Panc1 (cell line): ENCODE measurements around the gene ATG10. TPM values are rescaled to one million over a fixed set of nuclear protein-coding genes. Genes with fewer than 3 reads are reported as not detected.

Source experiments
- ATAC-seq: fragments of 200-7000 bp; cut with Tn5 transposase; 2 replicates; pipeline ENCODE4 v1.9.1; 2020; ENCODE audit warnings: mild to moderate bottlenecking, moderate library complexity
- Bru-seq: library from RNA; stranded (reverse); fragments of 400-500 nt; gene quantifications from one replicate; lab custom pipeline; 2021; lab: Mats Ljungman, UMichigan
- BruChase-seq, 2 experiments: library from RNA; stranded (reverse); fragments of 400-500 nt; gene quantifications; one replicate each; lab custom pipeline; 2021; lab: Mats Ljungman, UMichigan
- BruUV-seq: library from RNA; stranded (reverse); fragments of 400-500 nt; replicated peaks from 2 replicates; lab custom pipeline; 2021; lab: Mats Ljungman, UMichigan
- CTCF ChIA-PET: fragments of 300-600 bp; sonication (Branson Sonifier 250); formaldehyde crosslinking; loops from one replicate; lab custom pipeline; 2022; ENCODE audit warnings: antibody characterized with exemption; lab: Charles Lee
- POLR2A ChIA-PET: fragments of 300-600 bp; sonication (Branson Sonifier 250); formaldehyde crosslinking; loops from one replicate; lab custom pipeline; 2022; ENCODE audit warnings: antibody characterized with exemption; lab: Charles Lee
- DNase-seq: peaks from one replicate; pipeline ENCODE4 v3.0.0-alpha.2; 2010; ENCODE audit warnings: low read depth, low spot score
- H3K27ac ChIP-seq: 2 replicates; pipeline ENCODE4 v1.5.1; 2011; ENCODE audit warnings: mild to moderate bottlenecking, low read length, inconsistent platforms
- H3K27me3 ChIP-seq: fragments of 200-500 bp; sonication (Bioruptor generic); 2 replicates; pipeline ENCODE4 v1.6.0; 2014; ENCODE audit warnings: low read length, inconsistent platforms; ENCODE audit not compliant: control insufficient read depth, insufficient read depth
- H3K36me3 ChIP-seq: fragments of 200-500 bp; sonication (Bioruptor generic); 2 replicates; pipeline ENCODE4 v1.5.1; 2014; ENCODE audit warnings: inconsistent platforms, mild to moderate bottlenecking, low read length, moderate library complexity; ENCODE audit not compliant: control insufficient read depth, insufficient read depth
- H3K4me1 ChIP-seq: 2 replicates; pipeline ENCODE4 v1.5.1; 2011; ENCODE audit warnings: inconsistent platforms, mild to moderate bottlenecking, low read length, moderate library complexity; ENCODE audit not compliant: control insufficient read depth, insufficient read depth
- H3K4me3 ChIP-seq, 2 experiments: 2 replicates each; pipeline ENCODE4 v1.5.1; 2011 to 2012; ENCODE audit warnings: low read depth in 2 of 2, low read length in 2 of 2, mild to moderate bottlenecking in 2 of 2, inconsistent platforms in 1 of 2, moderate library complexity in 1 of 2
- H3K9me3 ChIP-seq: fragments of 200-500 bp; sonication (Bioruptor generic); 2 replicates; pipeline ENCODE4 v1.5.1; 2014; ENCODE audit warnings: low read depth, mild to moderate bottlenecking, inconsistent platforms, low read length, moderate library complexity; ENCODE audit not compliant: control insufficient read depth, insufficient read depth
- CTCF ChIP-seq: fragments of 450-650 bp; IDR thresholded peaks from 2 replicates; pipeline ENCODE4 v1.5.1; 2017; ENCODE audit warnings: mild to moderate bottlenecking
- POLR2AphosphoS5 ChIP-seq: IDR thresholded peaks from 2 replicates; pipeline ENCODE4 v1.6.1; 2012; ENCODE audit warnings: mild to moderate bottlenecking, low read depth, low read length, moderate library complexity
- SIN3A ChIP-seq: IDR thresholded peaks from 2 replicates; pipeline ENCODE4 v1.6.1; 2012; ENCODE audit warnings: low read depth, mild to moderate bottlenecking, low read length, moderate library complexity, borderline replicate concordance; ENCODE audit not compliant: insufficient read depth
- TCF7L2 ChIP-seq: IDR thresholded peaks from 2 replicates; pipeline ENCODE4 v1.6.1; 2011; ENCODE audit warnings: mild to moderate bottlenecking, low read depth, low read length, inconsistent platforms
- in situ Hi-C: cut with HindIII; loops from 2 replicates; pipeline ENCODE4 v1.10.0; 2016; ENCODE audit warnings: low sequenced_read_pairs, low pct_unique_long_range_greater_than_20kb
- intact Hi-C: fragments of 100-400 bp; cut with micrococcal nuclease; formaldehyde crosslinking; loops from one replicate; pipeline ENCODE4 v1.10.0; 2022; ENCODE audit not compliant: unreplicated experiment
- long read RNA-seq: library from polyadenylated mRNA; unstranded; transcript quantifications from one replicate; pipeline ENCODE4 v2.0.0, GENCODE V29; 2021; ENCODE audit not compliant: unreplicated experiment
- polyA plus RNA-seq: library from polyadenylated mRNA; unstranded; fragments of >200 nt; gene quantifications from one replicate; pipeline ENCODE4 v1.2.1, GENCODE V29; 2012; ENCODE audit warnings: missing spikeins; ENCODE audit not compliant: insufficient read length
- total RNA-seq: library from RNA; stranded (reverse); gene quantifications from one replicate; pipeline ENCODE4 v1.2.1, GENCODE V29; 2021; ENCODE audit not compliant: unreplicated experiment
- TF ChIP-seq, protein P1 (sequence below), 2 experiments: IDR thresholded peaks; 2 replicates each; pipeline ENCODE4 v1.6.1; 2011 to 2012; ENCODE audit warnings: low read depth in 2 of 2, control low read depth in 1 of 2, low read length in 1 of 2, mild to moderate bottlenecking in 1 of 2, moderate library complexity in 1 of 2; ENCODE audit not compliant: insufficient read depth in 1 of 2

The ATG10 gene
- 14.0 TPM for total RNA-seq
- polyA plus RNA-seq, result 15.6 TPM
- Bru-seq, nascent RNA, result percentile 76 among the genes with signal in this experiment
- percentile 64 among the genes with signal in this experiment for BruChase-seq, experiment 1, labeled RNA remaining after a 2-hour chase
- percentile 58 among the genes with signal in this experiment for BruChase-seq, experiment 2, labeled RNA remaining after a 6-hour chase
- long read RNA-seq, transcript ATG10-201 (8 exons, 3,033 nt), result major isoform, 15 of 42 reads
- long read RNA-seq, partial matches to known transcripts, result 2 of 42 reads
- long read RNA-seq, other reads (novel, unspliced or antisense), result 21 of 42 reads

DNA sequence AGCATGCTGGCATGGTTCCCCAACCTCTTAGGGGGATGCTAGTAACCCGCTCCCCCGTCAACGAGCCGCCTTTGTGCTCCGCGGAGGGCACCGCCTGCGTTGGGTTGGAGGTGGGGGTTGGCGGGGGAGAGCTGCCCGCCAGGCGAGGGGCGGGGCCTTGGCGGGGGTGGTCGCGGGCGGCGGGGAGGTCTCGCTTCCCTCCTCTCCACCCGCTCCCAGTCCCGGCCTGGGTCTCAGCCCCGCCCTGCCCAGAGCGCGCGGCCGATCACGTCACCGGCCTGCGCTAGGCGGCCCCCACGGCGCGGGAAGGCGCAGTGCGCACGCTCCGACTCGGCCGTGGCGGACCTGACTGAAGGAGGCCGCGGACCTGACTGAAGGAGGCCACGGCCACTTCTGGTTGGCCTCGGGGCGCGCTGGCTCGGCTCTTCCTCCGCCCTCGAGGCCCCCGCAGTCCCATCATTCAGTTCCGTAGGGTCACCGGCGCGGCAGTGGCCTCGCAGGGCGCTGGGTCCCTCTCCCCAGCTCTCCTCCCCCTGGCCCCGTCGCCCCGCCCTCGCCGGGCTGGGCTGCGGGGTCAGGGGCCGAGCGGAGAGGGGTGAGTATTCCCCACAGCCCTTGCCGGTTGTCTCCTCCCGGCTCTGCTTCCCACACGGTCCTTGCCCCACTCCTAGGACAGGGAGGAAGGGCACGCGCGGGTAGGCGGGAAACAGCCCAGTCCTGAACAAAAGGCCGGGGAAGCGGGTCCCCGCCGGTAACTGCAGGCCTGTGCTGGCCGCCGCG, at the start of gene ATG10:
ATG10 (plus strand) TSS at position 312 of the 780 bp plus-strand sequence. CDS start 15,548 bp downstream, outside the sequence.
- CTCF ChIA-PET, result no interaction called here
- POLR2A ChIA-PET, result interaction anchor here (0.6 kb wide), 2 partner anchors 18 to 668 kb away, joined by 3 read pairs; no protein-coding TSS in a partner anchor
- Histone ChIP-seq H3K36me3 (no peaks in the 10 kb centered on the region), H3K4me3 (peak within 1 kb of the TSS; percentile 75 to 82), H3K9me3 (no peaks in the 10 kb centered on the region), H3K4me1 (peaks cover 8% of the 10 kb centered on the region), H3K27me3 (no peaks in the 10 kb centered on the region), H3K27ac (peak within 1 kb of the TSS; percentile 98)
- BruUV-seq, result no TSS peak
- TF ChIP-seq, protein P1, sequence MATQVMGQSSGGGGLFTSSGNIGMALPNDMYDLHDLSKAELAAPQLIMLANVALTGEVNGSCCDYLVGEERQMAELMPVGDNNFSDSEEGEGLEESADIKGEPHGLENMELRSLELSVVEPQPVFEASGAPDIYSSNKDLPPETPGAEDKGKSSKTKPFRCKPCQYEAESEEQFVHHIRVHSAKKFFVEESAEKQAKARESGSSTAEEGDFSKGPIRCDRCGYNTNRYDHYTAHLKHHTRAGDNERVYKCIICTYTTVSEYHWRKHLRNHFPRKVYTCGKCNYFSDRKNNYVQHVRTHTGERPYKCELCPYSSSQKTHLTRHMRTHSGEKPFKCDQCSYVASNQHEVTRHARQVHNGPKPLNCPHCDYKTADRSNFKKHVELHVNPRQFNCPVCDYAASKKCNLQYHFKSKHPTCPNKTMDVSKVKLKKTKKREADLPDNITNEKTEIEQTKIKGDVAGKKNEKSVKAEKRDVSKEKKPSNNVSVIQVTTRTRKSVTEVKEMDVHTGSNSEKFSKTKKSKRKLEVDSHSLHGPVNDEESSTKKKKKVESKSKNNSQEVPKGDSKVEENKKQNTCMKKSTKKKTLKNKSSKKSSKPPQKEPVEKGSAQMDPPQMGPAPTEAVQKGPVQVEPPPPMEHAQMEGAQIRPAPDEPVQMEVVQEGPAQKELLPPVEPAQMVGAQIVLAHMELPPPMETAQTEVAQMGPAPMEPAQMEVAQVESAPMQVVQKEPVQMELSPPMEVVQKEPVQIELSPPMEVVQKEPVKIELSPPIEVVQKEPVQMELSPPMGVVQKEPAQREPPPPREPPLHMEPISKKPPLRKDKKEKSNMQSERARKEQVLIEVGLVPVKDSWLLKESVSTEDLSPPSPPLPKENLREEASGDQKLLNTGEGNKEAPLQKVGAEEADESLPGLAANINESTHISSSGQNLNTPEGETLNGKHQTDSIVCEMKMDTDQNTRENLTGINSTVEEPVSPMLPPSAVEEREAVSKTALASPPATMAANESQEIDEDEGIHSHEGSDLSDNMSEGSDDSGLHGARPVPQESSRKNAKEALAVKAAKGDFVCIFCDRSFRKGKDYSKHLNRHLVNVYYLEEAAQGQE (IDR thresholded peaks at IDR 0.05; ENCODE audit: insufficient read depth in 1 of 2, low read depth in 2 of 2, low read length in 1 of 2), result no peak
- TF ChIP-seq POLR2AphosphoS5, result peak; percentile 93
- in situ Hi-C loops (no loop called here), intact Hi-C loops (no loop called here)
- ATAC-seq (peak; percentile 100), DNase-seq (peak; percentile 43)

GRCh38 chr5:81922854-81923279, 49.0 kb upstream of the ATG10 start:
- no peak for DNase-seq
- no peaks in the 10 kb centered on the region; the same call in 1 of the 2 replicates for H3K27me3 ChIP-seq
- CTCF ChIA-PET, result no interaction called here
- TF ChIP-seq, protein P1 (IDR thresholded peaks at IDR 0.05; ENCODE audit: insufficient read depth in 1 of 2, low read depth in 2 of 2, low read length in 1 of 2), result no peak
- TF ChIP-seq TCF7L2 (no peak), CTCF (no peak), POLR2AphosphoS5 (no peak), SIN3A (no peak)
- POLR2A ChIA-PET, result no interaction called here
- ATAC-seq, result no peak
- no TSS peak for BruUV-seq
- no peaks in the 10 kb centered on the region for H3K9me3 ChIP-seq
- in situ Hi-C loops (no loop called here), intact Hi-C loops (no loop called here)
- H3K4me3 ChIP-seq, result no peak overlapping the region
- no peaks in the 10 kb centered on the region for H3K36me3 ChIP-seq
- no peaks in the 10 kb centered on the region for H3K4me1 ChIP-seq
- no peak overlapping the region for H3K27ac ChIP-seq
